ENCODE measurements around the gene TCF7L1. TPM values are rescaled to one million over a fixed set of nuclear protein-coding genes. Genes with fewer than 3 reads are reported as not detected.
"Not testable (repeated sequence)": the region's sequence is repeated elsewhere in the genome, so short reads cannot be mapped to it uniquely, and the experiment has no call there.

The TCF7L1 gene
- total RNA-seq, 1 experiment from 2014 or later, result 0.05 TPM

DNA sequence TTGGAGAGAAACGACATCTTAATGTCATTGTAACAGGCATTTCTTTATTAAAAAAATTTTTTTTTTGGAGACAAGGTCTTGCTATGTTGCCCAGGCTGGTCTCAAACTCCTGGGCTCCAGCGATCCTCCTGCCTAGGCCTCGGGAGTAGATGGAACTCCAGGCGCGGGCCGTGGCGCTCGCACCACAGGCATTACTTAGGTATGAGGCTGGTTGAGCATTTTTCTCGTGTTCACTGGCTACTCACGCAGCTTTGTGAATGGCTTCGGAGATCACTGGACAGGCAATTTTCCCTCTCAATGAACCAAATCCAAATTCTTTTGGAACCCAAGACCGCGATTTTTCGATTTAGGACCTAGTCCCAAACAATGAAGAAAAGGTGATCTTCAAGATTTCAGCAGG is 795 bp upstream of the TCF7L1 start:
- peak; percentile 13 for DNase-seq (ENCODE audit: low read depth)

DNA sequence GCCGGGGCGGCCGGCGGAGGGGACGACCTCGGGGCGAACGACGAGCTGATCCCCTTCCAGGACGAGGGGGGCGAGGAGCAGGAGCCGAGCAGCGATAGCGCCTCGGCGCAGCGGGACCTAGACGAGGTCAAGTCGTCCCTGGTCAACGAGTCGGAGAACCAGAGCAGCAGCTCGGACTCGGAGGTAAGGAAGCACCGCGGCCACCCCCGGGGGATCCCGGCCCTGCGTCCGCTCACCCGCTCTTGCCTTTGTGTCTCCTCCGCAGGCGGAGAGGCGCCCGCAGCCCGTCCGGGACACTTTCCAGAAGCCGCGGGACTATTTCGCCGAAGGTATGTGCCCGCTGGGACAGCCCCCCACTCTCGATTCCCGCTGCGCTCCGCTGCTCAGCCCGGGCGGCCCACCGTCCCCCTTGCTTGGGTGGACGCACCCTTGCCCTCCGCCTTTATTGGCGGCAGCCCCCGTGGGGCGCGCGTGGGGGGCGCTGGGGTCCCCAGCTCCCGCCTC is 611 bp downstream of the TCF7L1 start:
- DNase-seq (ENCODE audit: low read depth), result peak; percentile 54

DNA sequence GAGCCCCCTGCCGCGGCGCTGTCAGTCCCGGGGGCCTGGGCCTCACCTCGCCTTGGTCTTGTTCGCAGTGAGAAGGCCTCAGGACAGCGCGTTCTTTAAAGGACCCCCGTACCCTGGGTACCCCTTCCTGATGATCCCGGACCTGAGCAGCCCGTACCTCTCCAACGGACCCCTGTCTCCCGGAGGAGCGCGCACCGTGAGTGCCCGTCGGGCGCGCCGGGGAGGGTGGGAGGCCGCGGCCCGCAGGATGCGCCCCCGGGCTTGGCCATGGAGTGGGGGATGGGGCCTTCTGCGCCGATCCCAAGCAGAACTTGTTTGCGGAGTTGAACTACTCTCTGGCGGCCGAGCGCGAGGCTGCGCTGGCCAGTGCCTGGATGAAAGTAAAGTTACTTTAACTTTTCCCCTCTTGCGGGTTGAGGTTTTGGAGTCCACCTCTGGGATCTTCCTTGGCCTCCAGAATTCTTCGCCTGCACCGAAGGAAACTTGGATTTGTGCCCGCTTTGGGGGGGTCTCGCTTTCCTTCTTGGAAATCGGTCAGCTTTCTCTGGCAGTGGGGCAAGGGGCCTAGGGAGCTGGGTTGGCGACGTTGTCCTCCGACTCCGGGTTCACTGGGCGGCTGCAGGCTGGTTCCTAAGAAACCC is 1.2 kb downstream of the TCF7L1 start:
- peak; percentile 14 for DNase-seq (ENCODE audit: low read depth)

DNA sequence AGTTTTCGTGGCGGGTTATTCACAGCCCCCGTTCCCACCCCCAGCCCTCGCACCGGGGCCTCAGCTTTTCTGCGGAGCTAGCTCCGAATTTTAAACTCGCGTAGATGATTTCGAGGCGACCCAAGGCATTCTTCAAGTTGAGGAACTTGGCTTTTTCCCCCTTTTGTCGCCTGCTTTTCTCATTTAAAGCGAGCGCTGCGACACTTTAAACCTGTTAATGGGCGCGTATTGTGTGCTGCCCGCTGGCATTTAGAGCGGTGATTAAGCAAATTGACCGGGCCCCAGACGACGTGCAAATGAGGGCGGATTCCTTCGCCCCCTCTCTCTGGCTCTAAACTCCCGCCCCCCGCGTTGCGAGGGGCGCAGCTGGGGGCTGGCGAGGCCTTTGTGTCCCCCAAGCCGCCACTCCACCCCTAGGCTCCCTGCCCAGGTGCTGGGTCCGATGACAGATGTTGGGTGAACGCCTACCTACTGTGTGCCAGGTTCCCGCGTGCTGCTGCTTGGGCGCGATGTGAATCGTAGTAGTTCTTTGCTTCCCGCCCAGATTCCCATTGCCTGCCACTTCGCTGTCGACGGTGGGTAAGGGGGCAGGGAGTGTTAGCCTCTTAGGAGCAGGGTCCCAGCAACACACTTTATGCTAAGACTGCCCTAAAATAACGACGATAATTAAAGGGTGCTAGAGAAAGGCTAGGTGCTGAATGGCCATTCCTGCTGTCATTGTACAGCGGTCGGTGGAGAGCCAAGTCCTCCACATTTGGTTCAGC is 1.9 kb downstream of the TCF7L1 start:
- DNase-seq (ENCODE audit: low read depth), result no peak

DNA sequence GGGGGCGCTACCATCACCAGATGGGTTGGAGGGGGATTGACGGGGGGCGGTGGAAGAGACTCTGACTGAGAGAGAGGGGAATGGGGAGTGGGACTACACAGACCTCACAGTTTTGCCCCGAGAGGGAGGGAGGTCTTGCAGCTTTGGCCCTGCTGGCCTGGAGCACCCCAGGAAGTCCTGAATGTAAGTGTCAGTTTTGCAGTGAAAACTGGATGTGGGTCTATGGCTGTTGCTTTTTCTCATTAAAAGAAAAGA is 2.4 kb downstream of the TCF7L1 start:
- no peak for DNase-seq (ENCODE audit: low read depth)

DNA sequence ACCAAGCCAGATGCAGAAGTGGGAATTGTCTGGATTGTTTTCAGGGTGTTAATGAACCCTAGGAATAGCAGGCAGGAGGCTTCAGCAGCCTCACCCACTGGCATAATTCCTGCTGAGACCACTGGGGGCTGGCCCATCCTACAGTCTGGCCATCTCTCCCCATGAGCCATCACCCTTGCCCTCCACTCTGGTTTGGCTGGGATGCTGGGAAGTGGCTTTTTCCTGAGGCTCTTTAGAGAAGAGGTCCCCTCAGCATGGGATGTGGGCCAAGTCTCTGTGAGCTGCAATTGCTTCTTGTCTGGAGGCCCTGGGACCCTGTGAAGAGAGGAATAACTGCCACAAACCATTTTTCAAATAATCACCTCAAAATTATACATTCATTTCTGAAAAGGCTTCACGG is 4.0 kb downstream of the TCF7L1 start:
- DNase-seq (ENCODE audit: low read depth), result no peak

DNA sequence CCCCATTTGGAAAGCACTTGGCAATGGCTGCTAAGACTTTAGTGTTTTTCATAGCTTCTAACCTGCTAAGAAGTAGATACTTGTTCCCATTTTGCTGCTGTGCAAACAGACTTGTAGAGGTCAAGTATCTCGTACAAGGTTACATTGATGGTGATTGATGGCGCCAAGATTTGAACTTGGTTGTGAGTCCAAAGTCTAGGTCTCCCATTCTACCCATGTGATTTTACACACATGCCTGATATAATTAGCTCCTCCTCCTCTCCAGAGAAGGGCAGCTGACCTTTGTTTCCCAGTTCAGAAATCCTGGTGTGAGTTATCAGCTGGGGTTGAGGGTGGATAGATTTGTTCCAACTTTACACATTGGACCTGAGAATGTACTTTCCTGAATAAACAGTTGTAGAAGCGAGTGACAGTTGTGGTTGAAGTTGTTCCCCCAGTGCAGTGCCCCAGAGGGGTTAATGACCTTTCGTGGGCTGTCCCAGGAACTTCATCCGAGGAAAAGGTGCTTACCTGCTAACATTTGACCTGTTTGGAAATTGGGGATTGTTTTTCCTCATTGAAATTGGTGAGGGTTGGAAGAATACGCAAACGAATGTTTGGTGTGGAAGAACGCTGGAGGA is 10.4 kb downstream of the TCF7L1 start:
- DNase-seq (ENCODE audit: low read depth), result no peak

DNA sequence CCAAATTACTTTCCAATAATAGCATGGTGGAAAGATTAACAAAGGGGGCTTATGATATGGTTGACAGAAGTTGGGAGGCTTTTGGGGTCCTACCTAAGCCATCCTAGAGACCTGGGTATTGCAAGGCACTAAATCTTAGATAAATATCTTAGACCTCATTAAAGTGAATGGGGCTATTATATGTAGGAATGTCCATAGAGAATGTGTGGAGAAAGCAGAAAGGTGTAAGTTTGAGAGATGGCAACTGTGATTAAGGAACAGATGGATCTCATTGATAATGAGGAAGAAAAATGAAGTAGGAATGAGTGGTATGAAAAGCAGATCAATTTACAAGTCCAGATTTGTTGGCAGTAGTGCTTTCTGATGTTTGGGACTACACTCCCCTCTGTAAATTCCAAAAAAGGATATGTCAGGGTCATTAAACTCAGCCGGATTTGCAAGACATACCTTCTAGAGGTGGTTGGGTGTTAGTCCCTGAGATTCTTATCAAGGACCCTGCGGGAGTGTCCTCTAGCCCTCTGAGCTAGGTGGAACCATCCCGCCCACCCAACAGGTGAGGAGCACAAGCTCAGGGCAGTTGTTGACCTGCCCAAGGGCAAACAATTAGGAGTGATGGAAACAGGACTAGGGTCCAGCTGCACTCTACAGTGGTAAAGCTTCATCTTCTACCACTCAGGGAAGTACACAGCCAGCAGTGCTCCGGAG is 12.1 kb downstream of the TCF7L1 start:
- no peak for DNase-seq (ENCODE audit: low read depth)

DNA sequence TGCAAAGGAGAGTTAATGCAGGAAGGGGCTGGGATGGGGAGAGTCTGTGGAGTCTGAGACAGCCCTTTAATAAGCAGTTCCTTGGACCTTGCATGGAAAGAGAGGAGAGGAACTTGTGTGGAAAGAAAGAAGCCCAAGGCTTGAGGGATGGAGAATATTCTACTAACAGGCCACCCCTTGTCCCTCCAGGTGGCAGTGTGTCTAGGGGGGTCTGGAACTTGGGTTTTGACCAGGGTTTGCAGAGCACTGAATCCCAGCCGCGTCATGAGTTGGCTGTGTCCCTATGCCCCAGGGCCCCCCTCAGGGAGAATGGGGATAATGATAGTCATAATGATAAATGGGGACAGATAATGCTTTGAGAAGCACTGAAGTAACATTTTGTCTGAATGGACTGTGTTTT is 15.0 kb downstream of the TCF7L1 start:
- DNase-seq (ENCODE audit: low read depth), result no peak

DNA sequence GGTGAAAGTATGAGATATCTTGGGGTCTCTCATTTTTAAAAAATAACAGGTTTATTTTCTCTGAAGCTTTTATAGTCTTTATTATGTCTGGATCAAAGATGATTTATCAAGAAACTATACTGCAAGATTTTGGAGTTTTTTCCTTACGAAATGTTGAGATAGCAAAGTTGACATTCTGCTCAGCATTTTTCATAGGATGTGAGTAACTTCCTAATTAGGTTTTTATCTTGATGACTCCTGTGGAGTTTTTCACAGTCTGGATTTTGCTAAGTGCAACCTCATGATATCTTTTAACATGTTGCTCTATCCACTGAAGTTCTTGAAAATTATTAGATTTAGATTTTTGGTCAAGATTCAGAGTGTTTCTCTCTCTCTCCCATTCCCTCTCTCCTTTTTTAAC is 17.8 kb downstream of the TCF7L1 start:
- no peak for DNase-seq (ENCODE audit: low read depth)

DNA sequence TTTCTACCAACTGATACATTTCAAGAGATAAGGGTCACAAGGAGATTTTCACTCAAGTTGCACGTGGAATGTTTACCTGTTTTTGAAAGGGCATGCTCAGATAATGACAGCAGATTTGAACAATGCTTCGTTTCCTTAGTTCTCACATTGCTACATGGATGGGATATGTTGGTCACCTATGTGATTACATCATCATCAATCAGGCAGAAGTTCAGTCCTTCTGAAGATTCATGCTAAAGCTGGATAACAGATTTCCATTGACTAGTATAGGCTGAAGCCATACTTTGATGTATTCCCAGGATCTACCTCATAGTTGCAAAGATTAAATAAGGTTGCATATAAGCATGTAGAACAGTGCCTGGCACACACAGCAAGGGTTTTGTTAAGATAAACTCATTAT is 19.7 kb downstream of the TCF7L1 start:
- DNase-seq (ENCODE audit: low read depth), result no peak

DNA sequence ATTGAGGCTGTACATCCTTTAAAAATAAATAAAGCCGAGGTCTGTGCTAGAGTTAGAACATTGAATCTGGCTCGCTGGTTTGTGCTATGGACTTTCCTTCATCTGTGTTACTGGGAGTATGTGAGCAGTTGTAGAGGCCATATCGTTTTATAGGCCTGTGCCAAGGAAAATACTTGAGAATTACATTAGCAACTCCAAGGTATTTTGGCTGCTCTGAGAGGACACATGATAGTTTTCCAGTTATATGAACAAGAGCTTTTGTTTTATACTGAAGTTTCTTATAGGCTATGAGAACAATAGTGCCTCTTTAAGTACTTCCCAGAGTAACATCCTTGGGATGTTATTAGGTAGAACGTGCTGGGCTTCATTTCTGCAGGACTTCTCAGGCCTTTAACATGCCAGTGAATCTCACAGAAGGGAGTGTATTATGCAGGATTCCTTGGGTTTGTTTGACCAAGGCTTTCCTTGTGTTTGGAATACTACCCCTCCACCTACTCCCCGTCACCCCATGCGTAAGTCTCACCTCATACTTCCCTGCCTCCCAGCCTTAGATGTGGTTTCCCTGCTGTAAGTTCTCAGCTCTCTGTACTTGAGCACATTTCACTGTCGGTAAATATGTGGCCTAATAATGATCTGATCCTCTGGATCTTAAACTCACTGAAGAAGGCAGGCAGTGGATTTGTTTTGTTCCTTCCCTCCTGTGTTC is 21.0 kb downstream of the TCF7L1 start:
- DNase-seq (ENCODE audit: low read depth), result no peak

DNA sequence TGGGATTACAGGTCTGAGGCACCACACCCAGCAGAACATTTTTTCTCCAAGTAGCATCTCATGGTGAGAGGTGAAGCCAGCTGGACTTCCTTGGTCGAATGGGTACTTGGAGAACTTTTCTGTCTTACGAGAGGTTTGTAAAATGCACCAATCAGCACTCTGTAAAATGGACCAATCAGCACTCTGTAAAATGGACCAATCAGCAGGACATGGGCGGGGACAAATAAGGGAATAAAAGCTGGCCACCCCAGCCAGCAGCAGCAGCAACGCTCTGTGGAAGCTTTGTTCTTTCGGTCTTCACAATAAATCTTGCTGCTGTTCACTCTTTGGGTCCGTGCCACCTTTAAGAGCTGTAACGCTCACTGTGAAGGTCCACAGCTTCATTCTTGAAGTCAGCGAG is 21.9 kb downstream of the TCF7L1 start:
- not testable (repeated sequence) for DNase-seq (ENCODE audit: low read depth)

DNA sequence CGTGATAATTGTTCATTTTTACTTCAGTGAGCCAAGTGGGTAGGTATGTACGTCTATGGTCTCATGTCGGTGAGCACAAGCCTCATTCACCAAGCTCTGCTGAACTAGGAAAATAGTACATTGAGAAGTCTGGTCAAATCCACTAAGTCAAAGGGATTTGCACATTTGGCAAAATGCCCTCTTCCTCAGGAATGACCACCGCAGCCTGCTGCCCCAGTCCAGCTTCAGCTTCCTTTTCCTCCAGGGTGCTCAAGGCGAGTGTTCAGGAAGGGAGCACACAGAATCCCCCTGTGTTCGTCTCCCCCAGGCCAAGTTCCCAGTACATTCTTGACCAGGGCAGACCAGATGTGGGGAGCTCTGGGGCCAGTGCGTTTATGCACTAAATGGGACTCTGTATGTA is 23.0 kb downstream of the TCF7L1 start:
- no peak for DNase-seq (ENCODE audit: low read depth)

DNA sequence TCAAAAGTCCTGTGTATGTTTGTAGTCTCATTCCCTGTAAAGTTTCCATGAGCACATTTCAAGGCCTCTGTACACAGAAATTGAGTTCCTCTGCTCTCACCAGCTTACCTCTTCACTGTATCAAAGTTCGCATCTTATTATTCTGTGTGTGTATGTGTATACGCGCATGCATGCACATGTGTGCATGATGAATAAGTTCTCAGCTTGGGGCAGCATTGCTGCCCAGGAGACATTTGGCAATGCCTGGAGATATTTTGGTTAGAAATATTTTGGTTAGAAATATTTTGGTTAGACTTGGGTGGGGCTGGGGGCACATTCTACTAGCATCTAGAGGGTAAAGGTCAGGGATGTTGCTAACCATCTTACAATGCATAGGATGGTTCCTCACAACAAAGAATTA is 23.4 kb downstream of the TCF7L1 start:
- no peak for DNase-seq (ENCODE audit: low read depth)

DNA sequence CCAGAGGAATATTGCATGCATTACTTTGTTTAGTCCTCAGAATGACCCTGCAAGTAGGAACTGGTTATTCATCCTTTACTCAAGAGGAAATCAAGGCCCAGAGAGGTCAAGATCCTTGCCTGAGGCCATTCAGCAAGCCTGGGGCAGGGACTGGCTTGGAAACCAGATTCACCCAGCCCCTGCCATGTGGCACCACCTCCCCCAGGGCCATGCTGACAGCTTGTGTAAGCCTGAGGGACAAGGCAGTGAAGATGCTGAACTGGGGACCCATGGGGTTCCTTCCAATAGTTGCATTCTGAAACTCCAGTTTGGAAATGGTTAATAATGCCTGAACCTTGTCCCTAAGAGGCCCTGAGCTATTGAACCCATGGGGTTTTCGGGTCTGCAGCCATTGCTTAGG is 24.2 kb downstream of the TCF7L1 start:
- no peak for DNase-seq (ENCODE audit: low read depth)

DNA sequence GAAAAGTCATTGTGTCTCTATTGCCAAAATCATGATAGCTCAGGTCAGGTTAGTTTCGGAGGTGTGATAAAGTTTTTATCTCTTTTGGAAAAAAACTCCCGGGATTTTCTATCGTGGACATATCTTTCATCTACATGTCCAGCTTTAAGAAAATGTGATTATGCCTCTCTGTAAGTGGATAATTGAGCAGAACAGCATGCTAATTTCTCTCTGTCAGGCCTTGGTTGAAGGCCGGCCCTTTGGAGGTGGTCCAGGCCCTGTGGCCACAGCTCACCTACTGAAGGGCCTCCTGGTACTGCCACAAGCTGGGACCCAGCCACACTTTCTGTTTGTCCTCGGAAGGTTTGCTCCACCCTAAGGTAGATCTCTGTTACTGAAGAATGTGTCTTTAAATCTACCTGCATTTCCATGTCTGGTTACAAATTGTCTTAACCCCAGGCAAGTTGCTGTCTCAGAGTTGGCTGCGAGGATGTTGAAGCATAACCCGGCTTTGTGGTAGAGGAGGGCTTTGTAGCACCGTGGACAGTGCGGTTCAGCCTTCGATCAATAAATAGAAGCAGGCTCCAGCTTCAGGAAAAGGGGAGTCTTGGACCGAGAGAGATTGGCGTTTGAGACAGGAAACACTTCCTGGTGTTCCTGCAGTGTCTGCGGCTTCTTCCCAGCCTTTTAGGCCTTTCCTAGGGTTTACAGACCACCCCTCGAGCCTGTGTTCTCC is 25.5 kb downstream of the TCF7L1 start:
- DNase-seq (ENCODE audit: low read depth), result no peak

DNA sequence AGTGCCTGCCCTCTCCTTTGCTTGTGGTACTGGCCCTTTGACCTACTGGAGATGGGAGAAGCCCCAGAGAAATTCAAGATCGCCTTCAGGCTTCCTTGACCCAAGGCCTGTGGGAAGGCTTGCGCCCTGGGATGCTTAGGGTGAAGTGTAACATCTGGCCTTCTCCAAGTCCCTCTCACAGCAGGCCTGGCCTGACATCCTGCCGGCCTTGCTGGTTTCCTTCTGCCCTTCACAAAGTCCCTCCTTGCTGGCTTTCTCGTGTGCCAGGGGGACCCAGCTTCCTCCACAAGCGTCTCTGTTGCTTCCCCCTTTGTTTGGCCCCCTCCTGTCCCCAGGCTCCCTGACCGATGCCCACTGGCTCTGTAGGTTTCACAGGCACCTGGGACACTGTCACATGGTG is 26.4 kb downstream of the TCF7L1 start:
- DNase-seq (ENCODE audit: low read depth), result no peak

DNA sequence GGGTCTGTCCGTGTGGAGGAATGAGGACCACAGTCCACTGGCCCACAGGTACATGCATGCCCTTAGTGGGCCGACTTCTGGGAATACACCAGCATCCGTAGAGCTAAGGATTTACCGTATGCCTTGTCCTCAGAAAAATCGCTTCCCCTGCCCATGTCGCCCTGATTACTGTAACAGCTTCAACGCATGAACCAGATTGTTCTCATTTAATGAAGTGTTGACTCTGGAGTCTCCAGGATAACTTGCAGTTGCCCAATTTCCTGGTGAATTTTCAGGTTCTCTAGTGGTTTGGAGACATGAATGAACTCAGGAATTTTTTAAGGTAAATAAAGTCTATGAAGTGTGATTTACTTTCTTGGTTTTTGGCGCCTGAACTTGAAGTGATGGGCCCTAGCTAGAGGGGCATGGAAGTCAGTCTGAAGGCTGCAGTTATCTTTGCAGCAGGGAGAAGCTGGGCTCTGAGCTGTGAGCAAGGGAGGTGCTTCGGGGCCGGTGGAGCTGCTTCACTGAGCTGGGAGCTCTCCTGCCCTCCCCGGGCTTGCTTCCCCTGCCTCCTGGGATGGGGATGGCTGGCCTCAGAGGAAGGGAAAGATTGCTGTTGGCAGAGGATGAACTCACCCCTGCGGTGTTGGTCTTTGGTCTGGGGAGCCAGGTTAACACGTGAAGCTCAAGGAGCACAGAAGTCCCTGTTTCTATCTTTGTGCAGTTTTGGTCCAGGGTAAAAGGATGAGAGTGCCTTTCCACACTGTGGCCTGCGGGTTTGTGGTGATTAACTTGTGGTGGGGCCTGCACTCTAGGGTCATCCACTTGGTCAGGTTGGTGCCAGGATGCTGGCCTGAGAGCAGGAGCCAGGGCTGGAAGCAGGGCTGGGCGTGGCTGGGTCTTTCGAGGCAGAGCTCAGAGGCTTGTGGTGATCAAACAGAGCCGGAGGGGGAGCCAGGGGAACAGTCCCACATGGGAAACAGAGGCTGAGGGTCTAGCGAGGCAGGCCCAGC is 28.1 kb downstream of the TCF7L1 start:
- DNase-seq (ENCODE audit: low read depth), result peak; percentile 76

DNA sequence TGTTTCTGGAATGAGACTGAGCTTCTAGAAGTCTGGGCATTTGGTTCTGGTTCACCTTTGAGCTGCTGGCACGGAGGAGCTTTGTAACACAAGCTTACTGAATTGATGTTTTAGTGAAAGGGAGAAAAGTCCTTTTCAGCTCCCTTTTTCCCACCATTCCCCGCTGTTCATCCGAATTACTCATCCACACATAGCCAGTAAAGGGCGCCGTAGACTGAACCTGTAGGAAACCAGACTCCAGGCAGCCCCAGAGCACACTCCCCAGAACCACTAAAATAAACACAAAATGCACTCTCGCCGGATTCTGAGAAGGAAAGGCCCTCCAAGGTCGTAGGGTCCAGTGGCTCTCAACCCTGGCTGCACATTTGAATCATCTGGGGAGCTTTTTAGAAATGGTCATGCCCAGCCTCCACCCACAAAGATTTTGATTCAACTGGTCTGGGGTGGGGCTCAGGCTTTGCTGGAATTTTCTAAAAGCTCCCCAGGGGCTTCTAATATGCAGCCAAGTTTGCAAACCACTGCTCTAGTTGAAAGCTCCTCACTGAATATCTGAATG is 29.6 kb downstream of the TCF7L1 start:
- DNase-seq (ENCODE audit: low read depth), result peak; percentile 61

Data from M059J (cell line).